GM19468 (cell line): ENCODE results near the gene ADCK2.
"Not testable (repeated sequence)": the region's sequence is repeated elsewhere in the genome, so short reads cannot be mapped to it uniquely, and the experiment has no call there.

ENCODE experiments used
- ATAC-seq: cut with Tn5 transposase; IDR thresholded peaks from one replicate; pipeline ENCODE4 v1.9.1; 2021; ENCODE audit warnings: mild to moderate bottlenecking, moderate library complexity, moderate number of reproducible peaks; ENCODE audit not compliant: unreplicated experiment; ENCODE audit errors: extremely low read depth

ADCK2 gene

GRCh38 chr7:140672382-140673062 lies at the start of gene ADCK2:
Gene ADCK2, plus strand, starts transcription at chr7:140672945. Its CDS starts 386 bp downstream, at chr7:140673331.
- no peak for ATAC-seq

GRCh38 chr7:140623980-140624379 lies 48.8 kb upstream of the ADCK2 start:
- no peak for ATAC-seq

- no peak for ATAC-seq
Observed at GRCh38 chr7:140624392-140625191, 48.2 kb upstream of the ADCK2 start.

- not testable (repeated sequence) for ATAC-seq
Observed at GRCh38 chr7:140625192-140625558, 47.6 kb upstream of the ADCK2 start.

GRCh38 chr7:140625908-140626868 lies 46.6 kb upstream of the ADCK2 start:
- ATAC-seq = no peak

- ATAC-seq = no peak
Observed at GRCh38 chr7:140631021-140631420, 41.7 kb upstream of the ADCK2 start.

- ATAC-seq = no peak
Observed at GRCh38 chr7:140631602-140632001, 41.1 kb upstream of the ADCK2 start.

GRCh38 chr7:140635345-140635744 lies 37.4 kb upstream of the ADCK2 start:
- ATAC-seq = no peak

GRCh38 chr7:140635816-140636215 lies 36.9 kb upstream of the ADCK2 start:
- no peak for ATAC-seq

GRCh38 chr7:140637400-140637799 lies 35.3 kb upstream of the ADCK2 start:
- no peak for ATAC-seq

- no peak for ATAC-seq
Observed at GRCh38 chr7:140638173-140638791, 34.5 kb upstream of the ADCK2 start.

- no peak for ATAC-seq
Observed at GRCh38 chr7:140639366-140640053, 33.2 kb upstream of the ADCK2 start.

GRCh38 chr7:140640060-140640637 lies 32.6 kb upstream of the ADCK2 start:
- ATAC-seq = no peak

GRCh38 chr7:140640727-140641523 lies 31.8 kb upstream of the ADCK2 start, which contains the start of gene DENND2A:
Gene DENND2A, minus strand, starts transcription at chr7:140640813. Its CDS starts 38,416 bp downstream, at chr7:140602397.
- no peak for ATAC-seq

- no peak for ATAC-seq
Observed at GRCh38 chr7:140641524-140642195, 31.1 kb upstream of the ADCK2 start.

GRCh38 chr7:140643416-140643815 lies 29.3 kb upstream of the ADCK2 start:
- ATAC-seq = no peak

- not testable (repeated sequence) for ATAC-seq
Observed at GRCh38 chr7:140644761-140645160, 28.0 kb upstream of the ADCK2 start.
